ENCODE data around the gene GNLY.

DNA sequence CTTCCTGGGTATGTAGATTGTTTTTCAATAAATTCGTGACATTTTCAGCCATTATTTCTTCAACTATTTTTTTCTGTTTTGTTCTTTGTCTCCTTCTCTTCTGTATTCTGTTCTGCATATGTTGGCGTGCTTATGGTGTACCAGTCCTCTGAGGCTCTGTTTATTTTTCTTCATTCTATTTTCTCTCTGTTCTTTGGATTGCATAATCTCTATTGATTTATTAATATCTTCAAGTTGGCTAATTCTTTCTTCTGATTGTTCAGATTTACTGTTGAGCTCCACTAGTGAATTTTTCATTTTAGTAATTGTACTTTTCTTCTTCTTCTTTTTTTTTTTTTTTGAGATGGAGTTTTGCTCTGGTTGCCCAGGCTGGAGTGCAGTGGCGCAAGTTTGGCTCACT lies 9.9 kb downstream of the GNLY start:
- TF ChIP-seq POLR2A (IDR thresholded peaks at IDR 0.05; ENCODE audit: low read length): no peak
- TF ChIP-seq GATA1 (IDR thresholded peaks at IDR 0.05; ENCODE audit: low read depth, low read length): no peak

All from erythroblast (primary cell).